Measurements from ENCODE around the gene MAPRE3.

DNA sequence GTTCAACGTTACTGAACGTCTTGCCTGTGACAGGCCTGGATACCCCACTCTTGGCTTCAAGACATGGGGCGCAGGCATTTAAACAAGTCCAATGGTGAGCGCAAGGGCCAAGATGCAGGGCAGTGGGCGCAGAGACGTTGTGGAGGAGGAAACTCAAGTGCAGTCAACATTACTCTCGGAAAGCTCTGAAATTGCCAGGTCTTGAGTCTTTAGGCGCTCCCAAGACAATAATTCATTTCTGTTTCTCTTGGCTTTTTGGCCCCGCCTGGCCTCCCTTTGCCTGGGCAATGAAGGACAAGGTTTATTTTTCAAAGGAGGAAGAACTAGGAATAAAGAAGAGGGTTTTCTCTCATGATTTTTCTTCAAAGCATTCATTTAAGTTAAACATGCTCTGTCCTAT is 49.0 kb downstream of the MAPRE3 start:
- no peak for TF ChIP-seq CSDC2 (CRISPR knock-in tag; IDR thresholded peaks at IDR 0.05)
- TF ChIP-seq, protein P1, sequence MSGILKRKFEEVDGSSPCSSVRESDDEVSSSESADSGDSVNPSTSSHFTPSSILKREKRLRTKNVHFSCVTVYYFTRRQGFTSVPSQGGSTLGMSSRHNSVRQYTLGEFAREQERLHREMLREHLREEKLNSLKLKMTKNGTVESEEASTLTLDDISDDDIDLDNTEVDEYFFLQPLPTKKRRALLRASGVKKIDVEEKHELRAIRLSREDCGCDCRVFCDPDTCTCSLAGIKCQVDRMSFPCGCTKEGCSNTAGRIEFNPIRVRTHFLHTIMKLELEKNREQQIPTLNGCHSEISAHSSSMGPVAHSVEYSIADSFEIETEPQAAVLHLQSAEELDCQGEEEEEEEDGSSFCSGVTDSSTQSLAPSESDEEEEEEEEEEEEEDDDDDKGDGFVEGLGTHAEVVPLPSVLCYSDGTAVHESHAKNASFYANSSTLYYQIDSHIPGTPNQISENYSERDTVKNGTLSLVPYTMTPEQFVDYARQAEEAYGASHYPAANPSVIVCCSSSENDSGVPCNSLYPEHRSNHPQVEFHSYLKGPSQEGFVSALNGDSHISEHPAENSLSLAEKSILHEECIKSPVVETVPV (CRISPR knock-in tag; IDR thresholded peaks at IDR 0.05) = no peak
- TF ChIP-seq, protein P2, sequence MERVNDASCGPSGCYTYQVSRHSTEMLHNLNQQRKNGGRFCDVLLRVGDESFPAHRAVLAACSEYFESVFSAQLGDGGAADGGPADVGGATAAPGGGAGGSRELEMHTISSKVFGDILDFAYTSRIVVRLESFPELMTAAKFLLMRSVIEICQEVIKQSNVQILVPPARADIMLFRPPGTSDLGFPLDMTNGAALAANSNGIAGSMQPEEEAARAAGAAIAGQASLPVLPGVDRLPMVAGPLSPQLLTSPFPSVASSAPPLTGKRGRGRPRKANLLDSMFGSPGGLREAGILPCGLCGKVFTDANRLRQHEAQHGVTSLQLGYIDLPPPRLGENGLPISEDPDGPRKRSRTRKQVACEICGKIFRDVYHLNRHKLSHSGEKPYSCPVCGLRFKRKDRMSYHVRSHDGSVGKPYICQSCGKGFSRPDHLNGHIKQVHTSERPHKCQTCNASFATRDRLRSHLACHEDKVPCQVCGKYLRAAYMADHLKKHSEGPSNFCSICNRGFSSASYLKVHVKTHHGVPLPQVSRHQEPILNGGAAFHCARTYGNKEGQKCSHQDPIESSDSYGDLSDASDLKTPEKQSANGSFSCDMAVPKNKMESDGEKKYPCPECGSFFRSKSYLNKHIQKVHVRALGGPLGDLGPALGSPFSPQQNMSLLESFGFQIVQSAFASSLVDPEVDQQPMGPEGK (CRISPR knock-in tag; IDR thresholded peaks at IDR 0.05; ENCODE audit: borderline replicate concordance) = no peak
- no peak for TF ChIP-seq ISL1 (CRISPR knock-in tag; IDR thresholded peaks at IDR 0.05)
- TF ChIP-seq, protein P3, sequence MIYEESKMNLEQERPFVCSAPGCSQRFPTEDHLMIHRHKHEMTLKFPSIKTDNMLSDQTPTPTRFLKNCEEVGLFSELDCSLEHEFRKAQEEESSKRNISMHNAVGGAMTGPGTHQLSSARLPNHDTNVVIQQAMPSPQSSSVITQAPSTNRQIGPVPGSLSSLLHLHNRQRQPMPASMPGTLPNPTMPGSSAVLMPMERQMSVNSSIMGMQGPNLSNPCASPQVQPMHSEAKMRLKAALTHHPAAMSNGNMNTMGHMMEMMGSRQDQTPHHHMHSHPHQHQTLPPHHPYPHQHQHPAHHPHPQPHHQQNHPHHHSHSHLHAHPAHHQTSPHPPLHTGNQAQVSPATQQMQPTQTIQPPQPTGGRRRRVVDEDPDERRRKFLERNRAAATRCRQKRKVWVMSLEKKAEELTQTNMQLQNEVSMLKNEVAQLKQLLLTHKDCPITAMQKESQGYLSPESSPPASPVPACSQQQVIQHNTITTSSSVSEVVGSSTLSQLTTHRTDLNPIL (CRISPR knock-in tag; IDR thresholded peaks at IDR 0.05; ENCODE audit: low read depth) = no peak
- no peak for TF ChIP-seq RARB (CRISPR knock-in tag; IDR thresholded peaks at IDR 0.05)
- TF ChIP-seq ZFP3 (CRISPR knock-in tag; IDR thresholded peaks at IDR 0.05) = no peak
- TF ChIP-seq ZFP30 (CRISPR knock-in tag; IDR thresholded peaks at IDR 0.05) = no peak
- no peak for TF ChIP-seq ESRRG (CRISPR knock-in tag; IDR thresholded peaks at IDR 0.05)
- no peak for TF ChIP-seq ZNF8 (CRISPR knock-in tag; IDR thresholded peaks at IDR 0.05)
- TF ChIP-seq SNAI2 (CRISPR knock-in tag; IDR thresholded peaks at IDR 0.05) = no peak
- no peak for TF ChIP-seq ZC3H10 (CRISPR knock-in tag; IDR thresholded peaks at IDR 0.05)
- TF ChIP-seq, protein P4, sequence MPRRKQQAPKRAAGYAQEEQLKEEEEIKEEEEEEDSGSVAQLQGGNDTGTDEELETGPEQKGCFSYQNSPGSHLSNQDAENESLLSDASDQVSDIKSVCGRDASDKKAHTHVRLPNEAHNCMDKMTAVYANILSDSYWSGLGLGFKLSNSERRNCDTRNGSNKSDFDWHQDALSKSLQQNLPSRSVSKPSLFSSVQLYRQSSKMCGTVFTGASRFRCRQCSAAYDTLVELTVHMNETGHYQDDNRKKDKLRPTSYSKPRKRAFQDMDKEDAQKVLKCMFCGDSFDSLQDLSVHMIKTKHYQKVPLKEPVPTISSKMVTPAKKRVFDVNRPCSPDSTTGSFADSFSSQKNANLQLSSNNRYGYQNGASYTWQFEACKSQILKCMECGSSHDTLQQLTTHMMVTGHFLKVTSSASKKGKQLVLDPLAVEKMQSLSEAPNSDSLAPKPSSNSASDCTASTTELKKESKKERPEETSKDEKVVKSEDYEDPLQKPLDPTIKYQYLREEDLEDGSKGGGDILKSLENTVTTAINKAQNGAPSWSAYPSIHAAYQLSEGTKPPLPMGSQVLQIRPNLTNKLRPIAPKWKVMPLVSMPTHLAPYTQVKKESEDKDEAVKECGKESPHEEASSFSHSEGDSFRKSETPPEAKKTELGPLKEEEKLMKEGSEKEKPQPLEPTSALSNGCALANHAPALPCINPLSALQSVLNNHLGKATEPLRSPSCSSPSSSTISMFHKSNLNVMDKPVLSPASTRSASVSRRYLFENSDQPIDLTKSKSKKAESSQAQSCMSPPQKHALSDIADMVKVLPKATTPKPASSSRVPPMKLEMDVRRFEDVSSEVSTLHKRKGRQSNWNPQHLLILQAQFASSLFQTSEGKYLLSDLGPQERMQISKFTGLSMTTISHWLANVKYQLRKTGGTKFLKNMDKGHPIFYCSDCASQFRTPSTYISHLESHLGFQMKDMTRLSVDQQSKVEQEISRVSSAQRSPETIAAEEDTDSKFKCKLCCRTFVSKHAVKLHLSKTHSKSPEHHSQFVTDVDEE (CRISPR knock-in tag; IDR thresholded peaks at IDR 0.05) = no peak
- TF ChIP-seq ARNTL (CRISPR knock-in tag; IDR thresholded peaks at IDR 0.05; ENCODE audit: borderline replicate concordance, low read depth) = no peak

Measured in SK-N-SH treated with all-trans-retinoic acid at 6 μM for 48 hours (cell line).